Astrocyte of the spinal cord (primary cell): ENCODE data around the gene CIROP.

Experiments used
- DNase-seq: peaks from one replicate; pipeline ENCODE4 v3.0.0; 2011; ENCODE audit warnings: low read depth, low spot score
- H3K4me3 ChIP-seq: 2 replicates; pipeline ENCODE4 v1.5.1; 2011; ENCODE audit warnings: low read depth, mild to moderate bottlenecking, low read length, moderate library complexity
- in situ Hi-C: cut with HindIII; loops from 2 replicates; pipeline ENCODE4 v1.10.0; 2017; ENCODE audit warnings: low sequenced_read_pairs
- TF ChIP-seq, protein P1 (sequence below): IDR thresholded peaks from 2 replicates; pipeline ENCODE4 v1.5.1; 2012; ENCODE audit warnings: low read depth, mild to moderate bottlenecking, low read length, inconsistent platforms

The CIROP gene

DNA sequence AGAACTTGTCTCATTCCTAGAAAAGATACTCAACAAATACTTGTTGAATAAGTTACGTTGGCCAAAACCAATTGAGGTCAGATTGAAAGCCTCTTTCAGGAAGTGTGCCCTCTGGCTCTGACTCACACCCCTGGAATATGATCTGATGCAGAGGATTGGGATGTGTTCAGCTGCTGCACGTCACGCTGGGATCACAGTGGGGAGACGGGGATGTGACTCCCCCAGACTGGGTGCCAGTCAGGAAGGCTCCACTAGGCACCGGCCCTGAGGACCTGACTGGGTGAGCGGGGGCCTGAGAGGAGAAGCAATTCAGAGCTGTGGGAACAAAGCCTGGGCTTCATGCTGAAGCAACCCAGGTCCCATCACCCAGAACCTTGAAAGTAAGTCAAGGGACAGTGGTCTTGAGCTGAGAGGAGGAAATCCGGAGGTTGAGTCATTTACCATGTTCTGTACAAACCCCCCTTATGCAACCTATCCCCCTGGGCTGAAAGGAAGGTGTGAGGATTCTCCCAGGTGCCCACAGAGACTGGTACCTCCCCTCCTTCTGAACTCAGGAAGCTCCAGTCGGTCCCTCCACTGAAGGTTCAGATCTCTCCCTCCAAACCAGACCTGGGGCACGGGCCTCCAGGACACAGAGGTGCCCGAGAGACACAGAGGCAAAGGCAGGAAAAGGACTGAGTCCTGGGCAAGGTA is 10.4 kb upstream of the CIROP start:
- in situ Hi-C loops: no loop called here
- TF ChIP-seq, protein P1, sequence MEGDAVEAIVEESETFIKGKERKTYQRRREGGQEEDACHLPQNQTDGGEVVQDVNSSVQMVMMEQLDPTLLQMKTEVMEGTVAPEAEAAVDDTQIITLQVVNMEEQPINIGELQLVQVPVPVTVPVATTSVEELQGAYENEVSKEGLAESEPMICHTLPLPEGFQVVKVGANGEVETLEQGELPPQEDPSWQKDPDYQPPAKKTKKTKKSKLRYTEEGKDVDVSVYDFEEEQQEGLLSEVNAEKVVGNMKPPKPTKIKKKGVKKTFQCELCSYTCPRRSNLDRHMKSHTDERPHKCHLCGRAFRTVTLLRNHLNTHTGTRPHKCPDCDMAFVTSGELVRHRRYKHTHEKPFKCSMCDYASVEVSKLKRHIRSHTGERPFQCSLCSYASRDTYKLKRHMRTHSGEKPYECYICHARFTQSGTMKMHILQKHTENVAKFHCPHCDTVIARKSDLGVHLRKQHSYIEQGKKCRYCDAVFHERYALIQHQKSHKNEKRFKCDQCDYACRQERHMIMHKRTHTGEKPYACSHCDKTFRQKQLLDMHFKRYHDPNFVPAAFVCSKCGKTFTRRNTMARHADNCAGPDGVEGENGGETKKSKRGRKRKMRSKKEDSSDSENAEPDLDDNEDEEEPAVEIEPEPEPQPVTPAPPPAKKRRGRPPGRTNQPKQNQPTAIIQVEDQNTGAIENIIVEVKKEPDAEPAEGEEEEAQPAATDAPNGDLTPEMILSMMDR: no peak
- no peak overlapping the region for H3K4me3 ChIP-seq
- DNase-seq: peak; percentile 96

DNA sequence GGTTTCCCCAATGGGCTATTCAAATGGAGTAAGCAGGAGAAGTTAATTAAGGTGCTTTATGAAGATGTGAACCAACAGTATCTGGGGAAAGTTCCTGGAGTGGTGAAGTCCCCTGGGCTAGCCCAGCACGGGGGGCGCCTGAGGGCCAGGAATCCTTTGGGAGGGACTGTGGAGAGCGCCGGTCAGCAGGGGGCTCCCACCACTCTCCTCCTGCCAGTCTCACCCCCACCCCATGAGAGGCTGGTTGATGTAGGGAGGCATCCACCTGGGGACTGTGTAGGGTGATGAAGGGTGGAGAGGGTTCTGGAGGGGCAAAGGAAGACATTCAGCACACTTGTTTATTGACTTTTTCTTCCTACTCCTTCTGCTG is 9.9 kb upstream of the CIROP start:
- DNase-seq: no peak
- TF ChIP-seq, protein P1: no peak
- in situ Hi-C loops: no loop called here
- H3K4me3 ChIP-seq: no peak overlapping the region

GRCh38 chr14:23114120-23114458 is 9.3 kb upstream of the CIROP start:
- in situ Hi-C loops: no loop called here
- TF ChIP-seq, protein P1: no peak
- no peak for DNase-seq
- H3K4me3 ChIP-seq: no peak overlapping the region

DNA sequence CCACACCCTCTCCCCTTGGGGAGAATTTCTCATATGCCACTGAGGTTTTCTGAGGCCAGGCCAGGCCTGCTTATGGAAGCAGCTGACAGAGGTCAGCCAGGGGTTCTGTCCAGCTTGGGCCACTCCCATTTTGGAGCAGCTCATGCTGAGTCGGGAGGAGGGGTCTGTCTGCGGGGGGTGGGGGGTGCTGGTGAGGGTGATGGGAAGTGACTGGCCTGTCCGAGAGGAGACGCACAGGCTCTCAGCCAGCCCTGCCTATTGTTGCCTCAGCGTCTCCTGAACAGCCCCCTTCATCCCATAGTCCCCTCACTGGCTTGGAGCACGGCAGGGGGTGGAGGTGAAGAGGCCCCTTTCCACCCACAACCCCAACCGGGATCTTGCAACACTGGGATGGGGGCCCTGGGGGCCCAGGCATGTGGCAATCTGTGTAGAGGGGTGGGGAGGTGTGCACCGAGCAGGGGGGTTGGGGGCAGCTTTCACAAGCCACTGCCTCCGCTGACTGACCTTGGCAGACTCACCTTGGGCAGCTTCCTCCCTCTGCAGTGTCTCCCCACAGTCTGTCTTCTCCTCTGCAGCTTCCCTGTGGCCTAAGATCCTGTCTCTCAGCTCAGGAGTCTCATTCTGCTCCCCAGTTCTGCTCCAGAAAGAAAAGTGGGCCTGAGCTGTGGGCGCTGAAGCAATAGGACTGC is 8.8 kb upstream of the CIROP start:
- TF ChIP-seq, protein P1: no peak
- peak; percentile 69 for DNase-seq

DNA sequence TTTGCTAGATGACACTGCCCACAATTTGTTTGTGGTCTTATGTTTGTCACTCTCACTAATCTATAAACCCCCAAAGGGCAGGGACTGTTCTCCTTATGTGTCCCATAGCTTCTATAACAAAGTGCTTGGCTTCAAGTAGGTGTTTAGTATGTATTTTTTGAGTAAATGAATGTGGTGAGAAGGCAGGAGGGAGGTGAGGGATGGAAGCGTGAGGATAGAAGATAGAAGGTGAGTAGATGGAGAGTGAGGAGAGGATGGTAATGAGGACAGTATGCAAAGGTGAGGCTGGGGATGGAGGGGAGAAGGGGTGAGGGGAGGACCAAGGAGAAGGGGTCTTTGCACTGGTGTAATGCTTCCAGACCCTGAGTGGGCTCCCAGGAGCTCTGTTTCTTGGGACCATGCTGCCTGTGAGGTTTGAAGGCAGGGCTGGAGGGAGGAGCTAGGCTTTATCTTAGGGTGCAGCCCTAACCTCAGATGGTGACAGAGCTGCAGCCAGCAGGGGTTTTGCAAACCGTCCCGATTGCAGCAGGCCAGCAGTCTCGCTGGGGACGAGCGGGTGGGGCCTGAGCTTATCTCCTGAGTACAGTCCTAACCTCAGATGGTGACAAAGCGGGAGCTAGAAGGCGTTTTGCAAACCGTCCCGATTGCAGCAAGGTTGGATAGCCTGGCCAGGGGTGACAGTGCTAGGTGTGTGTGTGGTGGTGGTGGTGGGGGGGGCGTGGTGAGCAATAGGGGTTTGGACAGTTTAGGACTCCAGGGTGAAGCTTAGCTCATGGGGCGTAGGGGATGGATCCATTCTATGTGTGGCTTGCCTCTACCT is 7.8 kb upstream of the CIROP start:
- TF ChIP-seq, protein P1: no peak
- in situ Hi-C loops: no loop called here
- no peak for DNase-seq
- H3K4me3 ChIP-seq: no peak overlapping the region

More for the DNA sequence above, 8.8 kb upstream of the CIROP start:
- in situ Hi-C loops: no loop called here
- H3K4me3 ChIP-seq: no peak overlapping the region

DNA sequence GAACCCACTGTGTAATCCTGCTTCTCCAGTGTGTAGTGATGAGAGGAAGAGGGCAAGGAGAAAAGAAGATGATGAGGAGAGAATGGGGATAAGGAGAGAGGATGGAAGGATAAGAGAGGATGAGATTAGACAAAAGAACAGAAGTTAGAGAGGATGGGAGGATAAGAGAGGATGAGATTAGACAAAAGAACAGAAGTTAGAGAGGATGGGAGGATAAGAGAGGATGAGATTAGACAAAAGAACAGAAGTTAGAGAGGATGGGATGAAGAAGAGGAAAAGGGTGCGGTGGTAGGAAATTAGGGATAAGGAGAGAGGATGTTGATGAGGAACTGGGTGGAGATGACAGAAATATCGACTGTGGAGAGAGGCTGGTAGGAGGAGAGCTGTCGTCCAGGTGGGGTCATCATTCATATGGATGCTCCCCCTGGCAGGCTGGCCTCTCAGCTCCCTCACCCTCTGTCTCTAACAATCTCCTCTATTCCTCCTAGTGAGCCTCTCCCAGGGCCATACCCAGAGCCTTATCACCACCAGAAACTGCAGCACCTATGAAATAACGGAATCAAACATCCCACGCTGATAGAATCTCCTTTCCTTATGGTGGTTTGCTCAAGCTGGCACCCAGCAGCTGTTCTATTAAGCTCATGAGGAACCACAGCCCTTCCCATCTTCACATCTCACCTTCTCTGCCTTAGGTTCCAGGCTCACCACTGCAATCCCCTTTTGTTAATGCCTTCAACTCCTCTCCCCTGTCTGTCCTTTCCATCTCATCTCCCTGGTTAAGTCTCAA is 6.0 kb upstream of the CIROP start:
- TF ChIP-seq, protein P1: no peak
- no peak overlapping the region for H3K4me3 ChIP-seq
- in situ Hi-C loops: no loop called here
- no peak for DNase-seq
